Caco-2 (cell line): ENCODE results near the gene MGAT5B. TPM values are rescaled to one million over a fixed set of nuclear protein-coding genes. Genes with fewer than 3 reads are reported as not detected.

ENCODE experiments used
- BruUV-seq: library from RNA; stranded (reverse); fragments of 400-500 nt; replicated peaks from 2 replicates; lab custom pipeline; 2021; lab: Mats Ljungman, UMichigan
- CTCF ChIA-PET: fragments of 300-600 bp; sonication (Branson Sonifier 250); formaldehyde crosslinking; loops from one replicate; lab custom pipeline; 2022; ENCODE audit warnings: antibody characterized with exemption; lab: Charles Lee
- POLR2A ChIA-PET: fragments of 300-600 bp; sonication (Branson Sonifier 250); formaldehyde crosslinking; loops from one replicate; lab custom pipeline; 2022; ENCODE audit warnings: antibody characterized with exemption; lab: Charles Lee
- DNase-seq, 2 experiments: peaks; one replicate each; pipeline versions ENCODE4 v3.0.0 to v3.0.0-alpha.2; 2020 to 2022
- H3K27me3 ChIP-seq: replicated peaks from 2 replicates; pipeline ENCODE4 v1.6.0; 2011; ENCODE audit warnings: low read length; ENCODE audit not compliant: control insufficient read depth, insufficient read depth
- H3K36me3 ChIP-seq: 2 replicates; pipeline ENCODE4 v1.5.1; 2011; ENCODE audit warnings: low read length; ENCODE audit not compliant: control insufficient read depth, insufficient read depth
- H3K4me1 ChIP-seq: fragments of 250-450 bp; sonication (Bioruptor Pico); 2 replicates; pipeline ENCODE4 v1.5.1; 2020; ENCODE audit warnings: mild to moderate bottlenecking
- H3K4me3 ChIP-seq: 2 replicates; pipeline ENCODE4 v1.5.1; 2011; ENCODE audit warnings: low read depth, mild to moderate bottlenecking, control low read depth, low read length
- H3K9me3 ChIP-seq: fragments of 250-450 bp; sonication (Bioruptor Pico); 2 replicates; pipeline ENCODE4 v1.5.1; 2020; ENCODE audit warnings: mild to moderate bottlenecking, moderate library complexity
- H3K27ac Mint-ChIP-seq: one replicate; pipeline ENCODE4 v1.8.0; 2022; ENCODE audit warnings: mixed read lengths; ENCODE audit not compliant: unreplicated experiment
- H3K27me3 Mint-ChIP-seq: one replicate; pipeline ENCODE4 v1.8.0; 2022; ENCODE audit warnings: mixed read lengths; ENCODE audit not compliant: insufficient read depth, unreplicated experiment
- H3K36me3 Mint-ChIP-seq: one replicate; pipeline ENCODE4 v1.8.0; 2022; ENCODE audit warnings: mild to moderate bottlenecking, mixed read lengths; ENCODE audit not compliant: insufficient read depth, unreplicated experiment
- H3K4me1 Mint-ChIP-seq: one replicate; pipeline ENCODE4 v1.8.0; 2022; ENCODE audit warnings: low read depth, mixed read lengths; ENCODE audit not compliant: unreplicated experiment
- H3K4me3 Mint-ChIP-seq: one replicate; pipeline ENCODE4 v1.8.0; 2022; ENCODE audit warnings: mild to moderate bottlenecking, moderate library complexity, mixed read lengths; ENCODE audit not compliant: unreplicated experiment
- H3K9me3 Mint-ChIP-seq: one replicate; pipeline ENCODE4 v1.8.0; 2022; ENCODE audit warnings: mixed read lengths; ENCODE audit not compliant: unreplicated experiment
- intact Hi-C: fragments of 100-400 bp; cut with micrococcal nuclease; formaldehyde crosslinking; loops from one replicate; pipeline ENCODE4 v1.10.0; 2022; ENCODE audit not compliant: unreplicated experiment
- total RNA-seq: library from RNA; stranded (reverse); gene quantifications from 2 replicates; pipeline ENCODE4 v1.2.3, GENCODE V29; 2022
- TF ChIP-seq, protein P1 (sequence below), 2 experiments: fragments of 200-600 bp in 1 of 2; IDR thresholded peaks; 1 replicate in 1 of 2; 2 replicates in 1 of 2; pipeline versions ENCODE4 v1.5.1 to v1.8.0; 2011 to 2022; ENCODE audit warnings: antibody characterized with exemption in 1 of 2, control low read depth in 1 of 2, inconsistent platforms in 1 of 2, low read depth in 1 of 2, low read length in 1 of 2, mild to moderate bottlenecking in 1 of 2, moderate library complexity in 1 of 2; ENCODE audit not compliant: insufficient read depth in 1 of 2, severe bottlenecking in 1 of 2, unreplicated experiment in 1 of 2

Gene MGAT5B
- total RNA-seq, 1 experiment from 2014 or later, result 9.1 TPM

DNA sequence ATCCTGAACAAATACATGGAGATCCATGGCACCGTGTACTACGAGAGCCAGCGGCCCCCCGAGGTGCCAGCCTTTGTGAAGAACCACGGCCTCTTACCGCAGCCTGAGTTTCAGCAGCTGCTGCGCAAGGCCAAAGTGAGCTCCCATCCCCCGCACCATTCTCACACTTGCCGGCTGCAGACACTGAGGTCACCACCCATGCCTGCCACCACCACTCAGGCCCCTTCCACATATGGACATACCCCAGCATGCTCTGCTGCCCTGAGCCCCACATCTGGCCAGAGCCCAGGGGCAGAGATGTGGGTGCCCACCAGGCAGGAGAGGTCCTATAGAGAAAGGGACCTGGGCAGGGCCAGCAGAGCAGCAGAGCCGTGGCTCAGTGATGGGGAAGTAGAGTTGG is 69.8 kb downstream of the MGAT5B start:
- no peaks in the 10 kb centered on the region for H3K36me3 ChIP-seq
- H3K27me3 Mint-ChIP-seq, result no peaks in the 10 kb centered on the region
- H3K4me3 Mint-ChIP-seq, result no peak overlapping the region
- no peak for DNase-seq
- ChIA-PET CTCF (interaction anchor here (1.7 kb wide), 1 partner anchor 70 kb away, joined by 3 read pairs; the partner anchor contains the start of gene MGAT5B), POLR2A (interaction anchor here (0.6 kb wide), 1 partner anchor 60 kb away, joined by 4 read pairs; no protein-coding TSS in a partner anchor)
- H3K4me1 Mint-ChIP-seq, result peaks cover 12% of the 10 kb centered on the region
- BruUV-seq, result no TSS peak
- TF ChIP-seq, protein P1, sequence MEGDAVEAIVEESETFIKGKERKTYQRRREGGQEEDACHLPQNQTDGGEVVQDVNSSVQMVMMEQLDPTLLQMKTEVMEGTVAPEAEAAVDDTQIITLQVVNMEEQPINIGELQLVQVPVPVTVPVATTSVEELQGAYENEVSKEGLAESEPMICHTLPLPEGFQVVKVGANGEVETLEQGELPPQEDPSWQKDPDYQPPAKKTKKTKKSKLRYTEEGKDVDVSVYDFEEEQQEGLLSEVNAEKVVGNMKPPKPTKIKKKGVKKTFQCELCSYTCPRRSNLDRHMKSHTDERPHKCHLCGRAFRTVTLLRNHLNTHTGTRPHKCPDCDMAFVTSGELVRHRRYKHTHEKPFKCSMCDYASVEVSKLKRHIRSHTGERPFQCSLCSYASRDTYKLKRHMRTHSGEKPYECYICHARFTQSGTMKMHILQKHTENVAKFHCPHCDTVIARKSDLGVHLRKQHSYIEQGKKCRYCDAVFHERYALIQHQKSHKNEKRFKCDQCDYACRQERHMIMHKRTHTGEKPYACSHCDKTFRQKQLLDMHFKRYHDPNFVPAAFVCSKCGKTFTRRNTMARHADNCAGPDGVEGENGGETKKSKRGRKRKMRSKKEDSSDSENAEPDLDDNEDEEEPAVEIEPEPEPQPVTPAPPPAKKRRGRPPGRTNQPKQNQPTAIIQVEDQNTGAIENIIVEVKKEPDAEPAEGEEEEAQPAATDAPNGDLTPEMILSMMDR (IDR thresholded peaks at IDR 0.05; ENCODE audit: insufficient read depth in 1 of 2, low read depth in 1 of 2, low read length in 1 of 2, severe bottlenecking in 1 of 2, unreplicated experiment in 1 of 2), result no peak
- peaks cover 9% of the 10 kb centered on the region; the same call in 1 of the 2 replicates for H3K4me1 ChIP-seq
- no peaks in the 10 kb centered on the region for H3K9me3 Mint-ChIP-seq
- H3K4me3 ChIP-seq, result no peak overlapping the region
- H3K27ac Mint-ChIP-seq, result no peak overlapping the region
- H3K9me3 ChIP-seq, result no peaks in the 10 kb centered on the region
- H3K27me3 ChIP-seq, result no peaks in the 10 kb centered on the region
- intact Hi-C loops, result no loop called here
- H3K36me3 Mint-ChIP-seq, result peaks cover 5% of the 10 kb centered on the region

DNA sequence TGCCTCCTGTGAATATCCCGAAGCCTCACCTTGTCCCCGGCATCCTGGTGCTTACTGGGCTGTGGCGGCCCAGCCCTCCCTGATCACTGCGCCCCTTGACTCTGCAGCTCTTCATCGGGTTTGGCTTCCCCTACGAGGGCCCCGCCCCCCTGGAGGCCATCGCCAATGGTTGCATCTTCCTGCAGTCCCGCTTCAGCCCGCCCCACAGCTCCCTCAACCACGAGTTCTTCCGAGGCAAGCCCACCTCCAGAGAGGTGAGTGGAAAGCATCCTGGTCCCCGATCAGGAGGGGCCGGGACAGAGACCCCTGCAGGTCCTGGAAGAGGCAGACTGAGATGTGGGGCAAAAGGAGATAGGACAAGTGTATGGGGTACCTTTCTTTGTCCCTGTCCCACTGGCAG is 72.1 kb downstream of the MGAT5B start:
- H3K4me1 Mint-ChIP-seq, result no peaks in the 10 kb centered on the region
- H3K4me1 ChIP-seq, result no peaks in the 10 kb centered on the region
- H3K36me3 Mint-ChIP-seq, result peaks cover 5% of the 10 kb centered on the region
- intact Hi-C loops, result no loop called here
- TF ChIP-seq, protein P1 (IDR thresholded peaks at IDR 0.05; ENCODE audit: insufficient read depth in 1 of 2, low read depth in 1 of 2, low read length in 1 of 2, severe bottlenecking in 1 of 2, unreplicated experiment in 1 of 2), result no peak
- H3K36me3 ChIP-seq, result no peaks in the 10 kb centered on the region
- H3K27me3 Mint-ChIP-seq, result no peaks in the 10 kb centered on the region
- no peak overlapping the region for H3K27ac Mint-ChIP-seq
- no peaks in the 10 kb centered on the region for H3K9me3 ChIP-seq
- no peak overlapping the region for H3K4me3 Mint-ChIP-seq
- no peak overlapping the region for H3K4me3 ChIP-seq
- H3K9me3 Mint-ChIP-seq, result no peaks in the 10 kb centered on the region
- POLR2A ChIA-PET, result no interaction called here
- H3K27me3 ChIP-seq, result no peaks in the 10 kb centered on the region
- no peak for DNase-seq
- no TSS peak for BruUV-seq
- CTCF ChIA-PET, result interaction anchor here (0.5 to 1.1 kb wide), 2 partner anchors 99 to 116 kb away, joined by 3 to 4 read pairs; no protein-coding TSS in a partner anchor

DNA sequence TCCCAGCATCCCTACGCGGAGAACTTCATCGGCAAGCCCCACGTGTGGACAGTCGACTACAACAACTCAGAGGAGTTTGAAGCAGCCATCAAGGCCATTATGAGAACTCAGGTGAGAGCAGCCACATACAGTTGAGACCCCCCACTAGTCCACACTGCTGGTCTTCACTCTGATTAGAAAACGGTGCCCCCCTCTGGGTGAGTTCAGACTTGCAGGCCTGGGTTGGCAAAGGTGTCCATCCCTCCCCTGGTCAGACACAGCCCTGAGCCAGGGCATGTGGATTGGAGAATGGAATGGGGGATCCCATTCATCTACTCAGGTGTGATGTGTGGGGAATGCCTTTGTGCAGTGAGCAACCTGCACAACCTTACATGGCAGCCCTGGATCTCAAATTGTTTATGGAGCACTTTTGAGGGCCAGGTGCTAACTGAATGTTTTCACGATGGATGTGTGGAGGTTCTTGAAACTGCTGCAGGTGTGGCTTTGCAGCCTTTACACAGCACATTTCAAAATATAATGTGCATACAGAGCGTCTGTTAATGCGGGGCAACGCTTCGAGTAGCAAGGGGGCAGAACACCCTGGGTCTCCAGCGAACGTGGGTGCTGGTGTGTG is 72.6 kb downstream of the MGAT5B start:
- ChIA-PET CTCF (interaction anchor here (1.1 kb wide), 1 partner anchor 115 kb away, joined by 3 read pairs; no protein-coding TSS in a partner anchor), POLR2A (no interaction called here)
- intact Hi-C loops, result no loop called here
- TF ChIP-seq, protein P1 (IDR thresholded peaks at IDR 0.05; ENCODE audit: insufficient read depth in 1 of 2, low read depth in 1 of 2, low read length in 1 of 2, severe bottlenecking in 1 of 2, unreplicated experiment in 1 of 2), result peak; percentile 19 to 31
- Histone ChIP-seq H3K27me3 (no peaks in the 10 kb centered on the region), H3K36me3 (no peaks in the 10 kb centered on the region), H3K4me1 (no peaks in the 10 kb centered on the region), H3K9me3 (no peaks in the 10 kb centered on the region), H3K4me3 (no peak overlapping the region)
- no peak overlapping the region for H3K27ac Mint-ChIP-seq
- no peak overlapping the region for H3K4me3 Mint-ChIP-seq
- H3K4me1 Mint-ChIP-seq, result no peaks in the 10 kb centered on the region
- no peaks in the 10 kb centered on the region for H3K27me3 Mint-ChIP-seq
- peak in 1 of 2 experiments; percentile 48 for DNase-seq
- no TSS peak for BruUV-seq
- H3K9me3 Mint-ChIP-seq, result no peaks in the 10 kb centered on the region
- H3K36me3 Mint-ChIP-seq, result peaks cover 5% of the 10 kb centered on the region
